Measurements from ENCODE around the gene ZC3H6.
"Not testable (repeated sequence)": the region's sequence is repeated elsewhere in the genome, so short reads cannot be mapped to it uniquely, and the experiment has no call there.

Gene ZC3H6

DNA sequence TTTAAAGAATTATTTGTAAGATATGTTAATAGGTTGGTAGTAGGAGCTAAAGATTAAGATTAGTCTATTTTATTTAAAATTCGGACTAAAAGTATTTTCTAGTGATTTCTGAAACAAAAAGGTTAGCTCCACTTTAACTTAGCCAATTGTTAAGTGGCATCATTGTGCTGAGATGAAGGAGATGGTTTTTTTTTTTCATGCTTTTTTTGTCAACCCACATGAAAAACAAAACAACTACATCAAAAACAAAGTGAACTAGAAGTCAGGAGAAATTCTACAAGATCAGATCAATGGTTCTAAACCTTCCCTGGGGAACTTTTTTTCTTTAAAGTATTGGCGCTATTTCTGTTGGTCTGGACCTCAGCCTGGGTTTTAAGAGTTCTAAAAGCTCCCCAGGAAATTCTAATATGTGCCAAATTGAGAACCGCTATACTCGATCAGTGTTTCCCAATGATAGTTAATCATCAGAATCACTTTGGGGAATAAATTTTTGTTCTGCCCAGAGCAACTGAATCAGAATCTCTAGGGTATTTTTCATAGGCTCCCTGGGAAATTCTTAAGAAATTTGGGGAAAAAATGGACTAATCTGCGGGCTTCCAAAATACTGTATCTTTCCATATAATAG, 2.3 kb downstream of the ZC3H6 start:
- DNase-seq (ENCODE audit: low spot score) = no peak

DNA sequence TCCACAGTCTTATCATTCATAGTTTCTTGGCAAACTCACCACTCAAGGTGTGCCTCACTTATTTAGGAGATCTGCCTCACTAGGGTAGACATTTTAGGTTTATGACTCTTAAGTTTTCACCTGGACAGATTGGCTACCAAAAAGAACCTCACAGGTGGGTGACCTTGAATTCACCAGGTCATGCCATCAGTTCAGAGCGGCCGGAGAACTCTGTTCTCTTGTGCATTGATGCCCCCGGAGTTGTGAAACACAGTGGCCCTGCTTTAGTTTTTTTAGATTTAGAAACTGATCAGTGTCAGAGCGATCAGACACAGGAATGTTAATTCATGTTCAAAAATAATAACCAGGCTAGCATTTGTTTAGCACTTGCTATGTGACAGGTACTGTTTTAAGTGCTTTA, 6.7 kb downstream of the ZC3H6 start:
- not testable (repeated sequence) for DNase-seq (ENCODE audit: low spot score)

DNA sequence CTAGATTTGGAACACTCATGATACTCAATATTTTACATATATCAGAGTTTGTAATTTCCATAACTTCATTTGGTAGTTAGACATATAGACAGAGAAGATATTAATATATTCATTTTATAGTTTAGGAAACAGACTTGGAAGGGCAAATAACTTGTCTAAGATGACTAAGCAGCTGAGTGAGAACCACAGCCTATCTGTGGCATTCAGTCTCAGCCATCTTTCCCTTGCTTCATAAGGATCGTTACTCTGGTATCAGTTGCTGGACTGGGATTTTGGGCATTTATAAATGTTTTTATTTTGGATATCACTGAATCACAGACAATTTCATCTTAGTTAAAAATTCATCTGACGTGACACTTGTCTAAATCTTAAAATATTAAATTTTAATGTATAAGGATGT, 8.1 kb downstream of the ZC3H6 start:
- DNase-seq (ENCODE audit: low spot score) = not testable (repeated sequence)

DNA sequence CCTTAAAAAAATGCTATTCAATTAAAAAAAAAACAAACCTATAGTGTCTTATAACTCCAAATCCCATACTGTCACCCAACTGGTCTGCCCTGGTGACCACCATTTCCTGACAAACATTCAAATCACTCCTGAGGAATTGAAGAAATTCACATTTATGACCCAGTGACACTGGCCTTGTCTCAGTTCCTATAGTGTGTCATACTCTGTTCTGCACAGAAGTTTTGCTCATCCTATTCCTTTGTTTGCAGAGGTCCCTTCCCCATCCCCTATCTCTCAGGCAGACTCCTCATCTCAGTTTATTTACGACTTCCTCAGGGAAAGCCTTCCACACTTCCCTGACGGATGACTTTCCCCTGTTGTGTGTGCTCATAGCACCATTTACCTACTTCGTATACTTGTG, 14.7 kb downstream of the ZC3H6 start:
- no peak for DNase-seq (ENCODE audit: low spot score)

DNA sequence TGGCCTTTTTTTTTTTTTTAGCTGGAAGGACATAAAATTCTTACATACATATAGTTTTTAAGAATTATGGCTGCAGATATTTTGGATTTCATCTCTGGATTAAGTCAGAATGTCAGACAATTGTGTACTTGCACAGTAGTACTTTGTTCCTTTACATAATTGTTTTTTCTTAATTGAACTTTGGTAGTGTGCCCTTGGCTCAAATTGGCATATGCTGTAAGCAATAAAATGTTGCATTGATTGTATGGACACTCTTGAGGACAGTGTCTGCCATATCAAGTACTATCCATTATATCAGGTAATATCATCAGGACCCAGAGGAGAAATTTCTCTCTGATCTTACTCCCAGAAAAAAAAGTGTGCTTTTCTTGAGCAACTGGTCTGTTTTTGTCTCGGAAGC, 15.3 kb downstream of the ZC3H6 start:
- DNase-seq (ENCODE audit: low spot score) = no peak

DNA sequence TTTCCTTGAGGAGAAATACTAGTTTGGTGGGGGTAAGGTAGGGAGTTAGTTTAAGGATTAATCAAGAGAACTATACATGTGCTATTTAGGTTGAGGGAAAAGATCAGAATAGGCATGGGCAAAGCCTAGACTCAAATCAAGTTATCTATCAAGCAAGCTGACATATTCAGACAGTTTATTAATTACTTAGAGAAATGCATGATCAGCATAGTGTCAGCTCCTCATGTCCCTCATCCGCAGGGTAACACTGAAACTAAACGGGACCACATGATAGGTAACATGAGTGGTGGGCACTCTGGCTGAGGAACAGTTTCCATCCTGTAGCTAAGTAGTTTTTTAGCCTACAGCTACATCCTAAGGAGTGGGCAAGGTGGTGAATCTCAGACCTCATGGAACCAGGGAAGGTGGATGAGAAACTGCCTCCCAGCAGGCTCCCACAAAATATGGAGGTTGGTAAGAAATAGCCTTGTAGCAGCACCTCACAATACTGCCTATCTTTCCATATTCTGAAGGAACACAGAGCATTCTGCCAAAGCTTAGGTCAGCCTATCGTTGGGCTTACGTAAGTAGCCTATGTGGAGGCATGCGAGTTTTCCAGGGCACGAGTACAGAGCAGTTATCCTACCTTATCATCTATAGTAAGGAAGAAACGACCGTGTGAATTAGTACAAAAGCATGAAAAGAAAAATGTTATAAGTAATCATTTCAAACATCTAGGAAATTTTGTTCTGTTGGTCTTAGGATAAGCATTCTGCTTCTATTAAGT, 18.4 kb downstream of the ZC3H6 start:
- DNase-seq (ENCODE audit: low spot score) = no peak

DNA sequence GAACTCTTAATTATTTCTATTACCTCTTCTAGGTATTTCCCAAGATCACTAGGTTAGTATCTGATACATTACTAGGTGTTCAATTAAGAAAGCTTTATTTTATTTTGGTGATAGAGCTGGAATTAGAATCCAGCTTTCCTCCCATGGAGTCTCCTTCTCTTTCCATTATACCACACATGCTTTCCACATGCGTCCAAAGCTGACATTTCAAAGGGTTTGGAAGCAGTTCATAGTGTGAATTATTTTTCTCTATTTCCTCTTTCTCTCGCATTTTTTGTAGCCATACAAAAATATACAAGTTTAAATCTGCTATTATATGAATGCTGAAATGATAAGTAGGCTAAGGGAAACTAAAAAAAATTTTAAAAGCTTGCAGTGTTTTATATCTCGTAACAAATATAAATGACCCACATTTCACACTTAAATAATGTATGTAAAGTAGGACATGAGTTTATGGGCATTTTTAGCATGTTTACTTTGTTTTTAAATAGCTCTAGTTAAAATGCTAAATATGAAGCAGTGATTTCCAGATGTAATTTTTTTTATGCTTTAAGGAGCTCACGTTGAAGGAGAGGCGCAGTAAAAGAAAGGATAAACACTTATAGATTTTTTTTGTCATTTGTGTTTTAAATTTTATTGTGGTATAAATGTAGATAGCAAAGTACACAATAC, 20.1 kb downstream of the ZC3H6 start:
- no peak for DNase-seq (ENCODE audit: low spot score)

DNA sequence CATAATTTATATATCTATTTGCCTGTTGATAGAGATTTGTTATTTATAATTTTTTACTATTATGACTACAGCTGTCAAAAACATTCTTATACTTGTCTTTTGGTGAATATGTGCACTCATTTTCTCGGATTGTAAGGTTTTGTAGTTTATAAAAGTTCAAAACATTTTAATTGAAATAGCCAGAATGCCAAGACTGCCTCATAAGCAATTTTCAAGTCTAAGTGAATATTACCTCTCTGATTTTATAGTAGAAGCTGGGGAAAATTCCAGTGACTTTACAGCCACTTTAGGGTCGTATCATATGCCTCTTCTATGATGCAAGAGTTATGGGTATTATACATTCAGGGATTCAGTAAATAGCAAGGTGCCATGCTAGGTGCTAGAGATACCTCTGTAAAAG, 21.0 kb downstream of the ZC3H6 start:
- no peak for DNase-seq (ENCODE audit: low spot score)

DNA sequence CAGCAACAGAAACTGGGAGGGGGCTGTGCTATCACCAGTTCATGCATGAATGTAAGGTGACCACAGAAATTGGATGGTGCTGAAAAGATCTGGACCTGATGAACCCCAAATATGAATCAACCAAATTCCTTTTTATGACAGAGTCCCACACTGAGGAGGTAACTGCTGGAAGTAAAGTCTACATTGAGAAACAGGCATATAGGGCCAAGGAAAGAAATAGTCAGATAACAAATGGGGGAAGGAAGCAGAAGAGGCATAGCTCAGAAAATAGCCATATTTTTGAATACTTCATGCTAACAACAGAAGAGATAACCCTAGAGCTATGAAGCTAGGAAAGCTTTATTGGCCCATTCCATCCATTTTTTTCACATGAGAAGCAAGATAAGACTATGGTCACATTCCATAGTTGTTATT, 25.8 kb downstream of the ZC3H6 start:
- DNase-seq (ENCODE audit: low spot score) = no peak

DNA sequence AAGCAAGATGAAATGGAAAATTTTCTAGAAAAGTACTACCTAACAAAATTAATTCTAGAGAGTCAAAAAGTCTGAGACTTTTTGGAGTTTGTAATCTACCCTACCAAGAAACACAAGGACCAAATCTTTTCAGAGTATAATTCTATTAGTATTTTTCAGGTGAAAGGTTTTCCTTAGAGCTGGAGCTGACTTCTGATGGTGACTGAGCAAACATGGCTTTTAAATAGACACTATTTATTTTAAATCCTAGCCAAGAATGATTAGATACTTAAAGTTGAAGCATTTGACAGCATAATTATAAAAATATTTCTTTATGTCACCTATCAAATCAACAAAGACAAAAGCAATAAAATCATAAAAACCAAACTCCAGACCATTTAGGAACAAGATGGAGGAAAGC, 26.6 kb downstream of the ZC3H6 start:
- no peak for DNase-seq (ENCODE audit: low spot score)

DNA sequence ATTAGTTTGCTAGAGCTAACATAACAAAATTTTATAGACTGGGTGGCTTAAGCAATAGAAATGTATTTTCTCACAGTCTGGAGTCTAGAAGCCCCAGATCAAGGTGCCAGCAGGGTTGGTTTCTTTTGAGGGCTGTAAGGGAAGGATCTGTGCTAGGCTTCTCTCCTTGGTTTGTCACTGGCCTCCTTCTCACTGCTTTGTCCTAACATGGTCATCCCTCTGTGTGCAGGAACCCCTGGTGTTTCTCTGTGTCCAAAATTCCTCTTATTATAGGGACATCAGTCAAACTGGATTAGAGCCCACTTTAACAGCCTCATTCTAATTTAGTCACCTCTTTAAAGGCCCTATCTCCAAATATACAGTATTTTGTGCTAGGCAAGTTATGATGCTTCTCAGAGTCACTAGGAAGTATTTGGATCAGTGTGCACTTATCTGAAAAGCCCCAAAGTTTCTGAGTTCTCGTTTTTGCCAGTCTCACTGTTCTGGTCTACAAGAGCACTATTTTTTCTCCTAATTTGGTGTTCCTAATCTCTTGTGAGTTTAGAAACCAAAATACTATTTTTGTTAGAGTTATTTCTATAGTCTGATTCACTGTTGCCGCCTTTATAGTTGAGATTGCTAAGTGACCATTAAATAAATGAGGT, 29.0 kb downstream of the ZC3H6 start:
- no peak for DNase-seq (ENCODE audit: low spot score)

DNA sequence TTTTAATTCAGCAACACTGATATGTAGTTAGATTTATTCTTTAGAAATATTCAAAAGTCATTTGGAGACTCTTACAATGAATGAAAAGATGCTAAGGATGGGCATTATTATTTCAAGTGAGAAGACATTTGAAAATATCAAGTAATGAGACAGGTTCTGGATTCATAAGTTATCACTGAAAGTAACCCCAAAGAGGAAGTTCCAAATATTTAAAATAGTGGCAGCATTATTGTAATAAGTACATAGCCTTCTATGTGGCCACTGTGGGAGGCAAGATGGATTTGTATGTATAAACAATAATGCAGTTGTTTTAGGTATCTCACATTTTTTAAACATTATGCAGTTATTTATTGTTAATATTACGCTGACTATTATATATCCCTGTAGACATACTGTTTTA, 29.7 kb downstream of the ZC3H6 start:
- no peak for DNase-seq (ENCODE audit: low spot score)

DNA sequence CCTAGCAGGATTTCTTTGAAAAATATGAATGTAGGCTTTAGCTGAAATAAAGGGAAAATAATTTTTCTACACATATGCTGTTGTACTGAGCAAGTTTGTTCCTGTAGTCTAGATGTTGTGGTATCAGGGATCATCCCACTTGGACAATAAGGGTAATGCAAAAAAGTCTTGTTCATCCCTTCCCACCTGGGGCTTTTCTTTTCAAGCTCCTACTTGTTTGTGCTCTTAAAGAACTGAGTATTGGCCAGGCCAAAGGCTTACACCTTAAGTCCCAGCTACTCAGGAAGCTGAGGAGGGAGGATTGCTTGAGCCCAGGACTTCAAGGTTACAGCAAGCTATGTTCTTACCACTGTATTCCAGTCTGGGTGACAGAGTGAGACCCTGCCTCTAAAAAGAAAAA, 35.5 kb downstream of the ZC3H6 start:
- DNase-seq (ENCODE audit: low spot score) = no peak

DNA sequence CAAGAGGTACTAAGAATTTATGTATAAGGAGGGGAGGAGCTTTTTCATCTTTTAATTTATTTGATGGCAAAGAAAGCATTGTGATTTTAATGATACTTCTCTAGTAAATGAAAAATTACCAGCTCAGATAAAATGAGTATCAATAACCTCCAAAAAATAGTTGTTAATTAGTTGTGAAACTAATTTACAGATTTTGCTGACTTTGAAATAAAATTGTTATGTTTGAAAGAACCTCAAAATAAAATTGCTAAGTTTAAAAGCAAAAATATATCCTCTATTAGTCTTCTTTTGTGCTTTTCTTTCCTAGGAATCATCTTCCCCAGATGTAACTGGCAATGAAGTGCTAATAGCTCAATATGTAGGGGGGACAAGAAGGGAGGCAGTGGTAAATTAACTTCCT, 36.5 kb downstream of the ZC3H6 start:
- DNase-seq (ENCODE audit: low spot score) = no peak

DNA sequence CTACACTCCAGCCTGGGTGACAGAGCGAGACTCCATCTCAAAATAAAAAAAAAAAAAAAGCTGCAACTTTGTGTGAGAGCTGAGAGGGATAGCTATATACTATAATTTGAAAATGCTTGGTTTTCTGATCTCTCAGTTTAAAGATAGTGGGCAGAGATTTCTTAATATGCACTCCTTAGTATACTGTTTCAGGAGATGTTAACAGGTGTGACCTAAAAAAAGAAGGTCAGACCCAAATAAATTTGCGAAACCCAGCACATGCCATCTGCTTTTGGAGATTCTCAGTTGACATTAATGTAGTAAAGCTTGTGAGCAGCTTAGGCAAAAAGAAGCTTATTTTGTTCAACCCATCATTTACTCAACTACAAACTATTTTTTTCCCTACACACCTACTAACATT, 37.4 kb downstream of the ZC3H6 start:
- no peak for DNase-seq (ENCODE audit: low spot score)

DNA sequence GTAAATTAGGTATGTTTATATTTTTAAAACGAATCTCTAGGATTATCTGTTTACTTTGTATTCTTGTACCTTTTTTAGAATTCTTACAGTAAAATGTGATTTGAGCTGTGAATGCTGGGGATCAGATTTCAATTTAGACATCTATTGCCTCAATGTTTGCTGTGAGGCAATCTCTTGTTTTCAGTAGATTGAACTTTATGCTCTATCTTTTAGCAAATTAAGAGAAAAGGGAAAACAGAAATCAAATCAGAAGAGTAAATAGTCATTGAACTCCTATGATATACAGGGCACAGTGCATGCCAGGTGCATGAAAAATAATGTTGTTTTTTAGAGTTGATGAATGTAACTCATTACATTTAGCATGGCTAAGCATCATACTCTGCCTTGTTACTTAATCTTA, 39.5 kb downstream of the ZC3H6 start:
- DNase-seq (ENCODE audit: low spot score) = no peak

DNA sequence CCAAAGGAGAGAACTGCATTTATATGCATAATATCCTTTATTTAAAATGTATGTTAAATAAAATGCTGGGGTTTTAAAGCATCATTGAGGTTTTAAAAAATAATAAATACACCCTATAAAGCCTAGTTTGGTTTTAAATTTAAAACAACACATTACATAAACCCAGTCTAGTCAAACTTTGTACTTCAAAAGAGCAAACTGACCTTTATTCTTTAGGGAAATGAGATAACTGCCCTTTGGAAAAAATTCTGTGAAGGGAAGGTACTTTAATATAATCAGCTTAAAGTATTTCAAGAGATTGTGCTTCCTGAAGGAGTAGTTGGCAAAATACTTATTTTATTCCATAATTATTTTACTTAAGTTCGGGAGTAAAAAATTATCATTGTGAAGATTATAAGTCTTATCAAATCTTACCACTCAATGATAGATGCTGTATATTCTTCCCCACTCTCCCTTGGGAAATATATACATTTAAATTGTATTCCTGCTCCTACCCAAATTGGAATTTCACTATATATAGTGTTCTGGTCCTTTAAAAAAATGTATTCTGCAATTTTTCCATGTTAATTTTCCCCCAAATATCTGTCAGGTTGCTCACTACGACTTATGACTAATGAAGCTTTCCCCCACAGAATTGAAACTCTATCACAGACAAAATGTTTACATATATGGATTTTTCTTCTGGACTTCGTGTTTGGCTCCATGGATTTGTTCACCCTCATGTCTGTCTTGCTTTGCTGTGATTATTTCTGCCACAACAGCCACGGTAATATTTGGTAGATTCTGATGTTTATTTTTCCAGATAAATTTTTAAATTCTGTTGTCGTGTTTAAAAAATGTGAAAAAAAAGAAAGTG, 42.1 kb downstream of the ZC3H6 start:
- DNase-seq (ENCODE audit: low spot score) = no peak

DNA sequence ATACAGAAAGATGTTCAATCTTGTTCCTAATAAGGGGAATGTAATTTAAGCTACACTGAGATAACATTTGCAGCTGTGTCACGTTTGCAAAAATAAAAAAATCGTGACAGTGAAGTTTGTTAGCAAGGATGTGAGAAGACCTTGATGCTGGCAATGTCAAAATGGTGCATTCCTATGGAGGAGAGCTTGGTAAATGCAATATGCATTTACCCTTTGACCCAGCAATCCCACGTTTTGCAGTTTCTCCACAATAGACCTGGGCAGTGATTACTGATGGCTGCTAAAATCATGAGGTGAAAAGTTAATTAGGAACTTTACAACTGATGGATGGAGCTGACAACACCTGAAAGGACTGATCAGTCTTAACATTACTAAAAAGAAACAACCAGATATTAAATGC, 43.1 kb downstream of the ZC3H6 start:
- DNase-seq (ENCODE audit: low spot score) = no peak

DNA sequence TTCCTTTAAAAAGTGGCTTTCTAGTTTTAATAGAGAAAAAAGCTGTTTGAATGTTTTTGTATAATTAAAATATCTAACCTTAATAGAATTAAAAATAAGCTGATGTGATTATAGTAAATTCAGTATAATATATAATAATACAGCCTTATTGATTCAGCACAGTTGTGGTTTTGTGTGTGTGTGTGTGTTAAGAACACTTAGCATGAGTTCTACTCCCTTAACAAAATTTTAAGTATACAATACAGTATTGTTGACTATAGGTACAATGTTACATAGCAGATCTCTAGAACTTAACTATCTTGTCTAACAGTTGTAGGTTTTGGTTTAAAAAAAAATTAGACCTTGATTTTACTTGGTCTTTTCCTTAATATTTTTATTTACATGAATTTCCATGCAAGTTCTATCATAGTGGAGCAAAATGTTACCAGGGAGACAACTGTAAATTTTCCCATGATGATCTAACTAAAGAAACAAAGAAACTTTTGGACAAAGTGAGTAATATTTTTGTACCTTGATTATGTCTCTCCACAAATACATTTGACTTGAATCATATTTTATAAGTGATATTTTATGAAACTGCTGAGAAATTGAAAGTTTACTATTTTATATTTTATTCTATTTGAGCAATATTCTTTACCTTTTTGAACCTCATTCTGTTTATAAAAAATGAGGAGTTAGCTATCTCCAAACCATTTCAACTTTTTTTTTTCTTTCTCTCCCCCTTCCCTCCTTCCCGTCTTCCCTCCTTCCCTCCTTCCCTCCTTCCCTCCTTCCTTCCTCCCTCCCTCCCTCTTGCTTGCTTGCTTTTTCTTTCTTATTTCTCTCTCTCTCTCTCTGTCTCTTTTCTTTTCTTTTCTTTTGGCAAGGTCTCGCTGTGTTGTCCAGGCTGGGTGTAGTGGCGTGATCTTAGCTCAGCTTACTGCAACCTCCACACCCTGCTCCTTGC, 46.3 kb downstream of the ZC3H6 start:
- DNase-seq (ENCODE audit: low spot score) = no peak

DNA sequence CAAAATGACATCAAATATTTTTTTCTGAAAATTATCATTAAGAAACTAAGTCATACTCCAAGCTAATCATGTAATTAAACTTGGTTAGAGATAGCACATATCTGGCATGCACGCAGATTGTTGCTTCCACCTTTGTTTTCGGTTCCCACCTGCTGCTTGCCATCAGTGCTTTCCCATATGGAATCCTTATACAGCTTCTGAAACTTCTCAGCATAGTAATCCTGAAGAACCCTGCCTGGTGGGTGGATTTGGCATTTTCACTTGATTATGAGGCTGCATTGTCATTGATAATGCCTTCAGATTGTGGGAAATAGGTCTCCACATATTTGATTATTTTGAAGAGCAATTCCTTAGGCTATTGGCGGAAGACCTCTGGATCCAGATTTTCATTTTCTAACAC, 47.5 kb downstream of the ZC3H6 start:
- no peak for DNase-seq (ENCODE audit: low spot score)

Measured in LoVo (cell line).